Neural cell (in vitro differentiated cells): ENCODE results near the gene ARAP2. TPM values are rescaled to one million over a fixed set of nuclear protein-coding genes. Genes with fewer than 3 reads are reported as not detected.

Experiments
- H2AFZ ChIP-seq: fragments of 200-600, 300-800 bp; sonication (generic), shearing (Covaris generic); 2 replicates; pipeline ENCODE4 v1.6.0; 2014; ENCODE audit warnings: low read depth, mild to moderate bottlenecking, antibody characterized with exemption, low read length, moderate library complexity
- H3F3A ChIP-seq: fragments of 200-600 bp; shearing (Covaris generic); 2 replicates; pipeline ENCODE4 v1.6.1; 2016; ENCODE audit warnings: mild to moderate bottlenecking, moderate library complexity, mixed read lengths, antibody characterized with exemption, low read length; ENCODE audit not compliant: insufficient read depth, poor library complexity, severe bottlenecking
- H3K27ac ChIP-seq: fragments of 200-600, 300-800 bp; sonication (generic), shearing (Covaris generic); 2 replicates; pipeline ENCODE4 v1.5.1; 2014; ENCODE audit warnings: mild to moderate bottlenecking, low read length, moderate library complexity
- H3K27me3 ChIP-seq: fragments of 300-800, 200-600 bp; sonication (generic), shearing (Covaris generic); 2 replicates; pipeline ENCODE4 v1.6.0; 2014; ENCODE audit warnings: mild to moderate bottlenecking, low read depth, low read length, moderate library complexity; ENCODE audit not compliant: insufficient read depth
- H3K36me3 ChIP-seq: fragments of 300-800, 200-600 bp; sonication (generic), shearing (Covaris generic); 2 replicates; pipeline ENCODE4 v1.5.1; 2014; ENCODE audit warnings: mild to moderate bottlenecking, antibody characterized with exemption, low read length, moderate library complexity; ENCODE audit not compliant: insufficient read depth
- H3K4me2 ChIP-seq: fragments of 300-800, 200-600 bp; sonication (generic), shearing (Covaris generic); 2 replicates; pipeline ENCODE4 v1.6.0; 2014; ENCODE audit warnings: mild to moderate bottlenecking, low read length
- H3K4me3 ChIP-seq: fragments of 300-800, 200-600 bp; sonication (generic), shearing (Covaris generic); 2 replicates; pipeline ENCODE4 v1.5.1; 2014; ENCODE audit warnings: mild to moderate bottlenecking, low read length, moderate library complexity
- H3K79me2 ChIP-seq: fragments of 200-600 bp; shearing (Covaris generic); replicated peaks from 2 replicates; pipeline ENCODE4 v1.6.0; 2014; ENCODE audit warnings: mild to moderate bottlenecking, low read length, moderate library complexity; ENCODE audit not compliant: insufficient read depth
- H3K9ac ChIP-seq: fragments of 300-800, 200-600 bp; sonication (generic), shearing (Covaris generic); 2 replicates; pipeline ENCODE4 v1.6.1; 2016; ENCODE audit warnings: mild to moderate bottlenecking, low read length, mixed read lengths
- H3K9me2 ChIP-seq: fragments of 200-600 bp; shearing (Covaris generic); 2 replicates; pipeline ENCODE4 v1.6.1; 2016; ENCODE audit warnings: mild to moderate bottlenecking, low read length, mixed read lengths; ENCODE audit not compliant: insufficient read depth
- H3K9me3 ChIP-seq: fragments of 200-600, 300-800 bp; sonication (generic), shearing (Covaris generic); 2 replicates; pipeline ENCODE4 v1.6.1; 2016; ENCODE audit warnings: mild to moderate bottlenecking, mixed run types, low read length, moderate library complexity, mixed read lengths
- H4K20me1 ChIP-seq: fragments of 200-600 bp; shearing (Covaris generic); 2 replicates; pipeline ENCODE4 v1.6.1; 2016; ENCODE audit warnings: mild to moderate bottlenecking, mixed run types; ENCODE audit not compliant: insufficient read depth
- EP300 ChIP-seq: fragments of 450-650 bp; conservative IDR thresholded peaks from 2 replicates; pipeline ENCODE4 v1.6.1; 2014; ENCODE audit warnings: antibody characterized with exemption, mild to moderate bottlenecking, moderate library complexity; ENCODE audit not compliant: poor library complexity, severe bottlenecking
- EZH2 ChIP-seq: fragments of 200-600, 300-800 bp; shearing (Covaris generic), sonication (generic); IDR thresholded peaks from 2 replicates; pipeline ENCODE4 v1.6.1; 2014; ENCODE audit warnings: antibody characterized with exemption, low read length, borderline replicate concordance, mild to moderate bottlenecking; ENCODE audit not compliant: insufficient read depth, poor library complexity, severe bottlenecking
- MXI1 ChIP-seq: fragments of 450-650 bp; conservative IDR thresholded peaks from 2 replicates; pipeline ENCODE4 v1.6.1; 2014; ENCODE audit warnings: antibody characterized with exemption, mild to moderate bottlenecking; ENCODE audit not compliant: poor library complexity, severe bottlenecking
- POLR2AphosphoS5 ChIP-seq: IDR thresholded peaks from 2 replicates; pipeline ENCODE4 v1.6.1; 2012
- RAD21 ChIP-seq: fragments of 450-650 bp; conservative IDR thresholded peaks from 2 replicates; pipeline ENCODE4 v1.6.1; 2014; ENCODE audit warnings: antibody characterized with exemption, mild to moderate bottlenecking, moderate library complexity
- REST ChIP-seq: IDR thresholded peaks from 2 replicates; pipeline ENCODE4 v1.6.1; 2012; ENCODE audit warnings: borderline replicate concordance
- SMC3 ChIP-seq: fragments of 450-650 bp; conservative IDR thresholded peaks from 2 replicates; pipeline ENCODE4 v1.6.1; 2014; ENCODE audit warnings: antibody characterized with exemption, mild to moderate bottlenecking, moderate library complexity; ENCODE audit not compliant: poor library complexity
- TAF1 ChIP-seq: IDR thresholded peaks from 2 replicates; pipeline ENCODE4 v1.6.1; 2012; ENCODE audit warnings: low read depth
- polyA plus RNA-seq: library from polyadenylated mRNA; depleted of rRNA; stranded (reverse); fragments of >200 nt; gene quantifications from 2 replicates; pipeline ENCODE4 v1.2.3, GENCODE V29; 2014
- TF ChIP-seq, protein P1 (sequence below): fragments of 450-650 bp; IDR thresholded peaks from 2 replicates; pipeline ENCODE4 v1.5.1; 2014; ENCODE audit warnings: antibody characterized with exemption, mild to moderate bottlenecking, moderate library complexity; ENCODE audit not compliant: poor library complexity, severe bottlenecking

Gene ARAP2
- polyA plus RNA-seq, 1 donor from 2014 or later: 2.1 TPM

DNA sequence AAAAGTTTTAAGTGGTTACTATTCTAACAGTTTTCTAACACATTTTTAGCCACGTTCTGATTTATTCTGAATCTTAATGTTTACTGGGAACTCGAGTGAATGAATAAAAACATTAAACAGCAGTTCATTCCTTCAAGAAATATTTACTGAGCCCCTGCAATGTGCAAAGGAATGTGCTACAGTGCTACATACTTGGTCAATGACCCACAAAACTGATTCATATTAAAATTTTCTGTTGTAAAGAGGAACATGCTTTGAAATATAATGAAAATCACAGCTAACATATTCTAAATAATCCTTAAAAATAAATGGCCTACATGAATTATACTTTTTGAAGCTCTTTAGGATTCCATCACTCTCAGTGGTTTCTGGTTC lies 78.7 kb downstream of the ARAP2 start:
- Histone ChIP-seq H3K9ac (no peak overlapping the region), H3K79me2 (no peaks in the 10 kb centered on the region), H3F3A (no peaks in the 10 kb centered on the region), H3K9me3 (no peaks in the 10 kb centered on the region), H3K36me3 (no peaks in the 10 kb centered on the region), H4K20me1 (no peaks in the 10 kb centered on the region), H2AFZ (no peak overlapping the region), H3K27ac (no peak overlapping the region), H3K27me3 (no peaks in the 10 kb centered on the region), H3K4me2 (no peak overlapping the region), H3K4me3 (no peak overlapping the region), H3K9me2 (no peaks in the 10 kb centered on the region)
- TF ChIP-seq, protein P1, sequence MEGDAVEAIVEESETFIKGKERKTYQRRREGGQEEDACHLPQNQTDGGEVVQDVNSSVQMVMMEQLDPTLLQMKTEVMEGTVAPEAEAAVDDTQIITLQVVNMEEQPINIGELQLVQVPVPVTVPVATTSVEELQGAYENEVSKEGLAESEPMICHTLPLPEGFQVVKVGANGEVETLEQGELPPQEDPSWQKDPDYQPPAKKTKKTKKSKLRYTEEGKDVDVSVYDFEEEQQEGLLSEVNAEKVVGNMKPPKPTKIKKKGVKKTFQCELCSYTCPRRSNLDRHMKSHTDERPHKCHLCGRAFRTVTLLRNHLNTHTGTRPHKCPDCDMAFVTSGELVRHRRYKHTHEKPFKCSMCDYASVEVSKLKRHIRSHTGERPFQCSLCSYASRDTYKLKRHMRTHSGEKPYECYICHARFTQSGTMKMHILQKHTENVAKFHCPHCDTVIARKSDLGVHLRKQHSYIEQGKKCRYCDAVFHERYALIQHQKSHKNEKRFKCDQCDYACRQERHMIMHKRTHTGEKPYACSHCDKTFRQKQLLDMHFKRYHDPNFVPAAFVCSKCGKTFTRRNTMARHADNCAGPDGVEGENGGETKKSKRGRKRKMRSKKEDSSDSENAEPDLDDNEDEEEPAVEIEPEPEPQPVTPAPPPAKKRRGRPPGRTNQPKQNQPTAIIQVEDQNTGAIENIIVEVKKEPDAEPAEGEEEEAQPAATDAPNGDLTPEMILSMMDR: no peak
- TF ChIP-seq RAD21 (no peak), TAF1 (no peak), SMC3 (no peak), MXI1 (no peak), EZH2 (no peak), EP300 (no peak), POLR2AphosphoS5 (no peak), REST (no peak)

GRCh38 chr4:36164900-36165630 lies 79.2 kb downstream of the ARAP2 start:
- Histone ChIP-seq H4K20me1 (no peaks in the 10 kb centered on the region), H3K9me3 (no peaks in the 10 kb centered on the region), H3K4me3 (no peak overlapping the region), H3K27ac (no peak overlapping the region), H3K79me2 (no peaks in the 10 kb centered on the region), H3F3A (no peaks in the 10 kb centered on the region), H2AFZ (no peak overlapping the region), H3K27me3 (no peaks in the 10 kb centered on the region), H3K36me3 (no peaks in the 10 kb centered on the region), H3K9ac (no peak overlapping the region), H3K9me2 (no peaks in the 10 kb centered on the region), H3K4me2 (no peak overlapping the region)
- TF ChIP-seq SMC3: no peak
- peak; percentile 36 for TF ChIP-seq POLR2AphosphoS5
- TF ChIP-seq EP300: no peak
